NCI-H345 (cell line): ENCODE data around the gene PPP2R3C.
"Not testable (repeated sequence)": the region's sequence is repeated elsewhere in the genome, so short reads cannot be mapped to it uniquely, and the experiment has no call there.

Source experiments
- DNase-seq: peaks from one replicate; lab custom pipeline; 2025; lab: John Stamatoyannopoulos, UW

The PPP2R3C gene

DNA sequence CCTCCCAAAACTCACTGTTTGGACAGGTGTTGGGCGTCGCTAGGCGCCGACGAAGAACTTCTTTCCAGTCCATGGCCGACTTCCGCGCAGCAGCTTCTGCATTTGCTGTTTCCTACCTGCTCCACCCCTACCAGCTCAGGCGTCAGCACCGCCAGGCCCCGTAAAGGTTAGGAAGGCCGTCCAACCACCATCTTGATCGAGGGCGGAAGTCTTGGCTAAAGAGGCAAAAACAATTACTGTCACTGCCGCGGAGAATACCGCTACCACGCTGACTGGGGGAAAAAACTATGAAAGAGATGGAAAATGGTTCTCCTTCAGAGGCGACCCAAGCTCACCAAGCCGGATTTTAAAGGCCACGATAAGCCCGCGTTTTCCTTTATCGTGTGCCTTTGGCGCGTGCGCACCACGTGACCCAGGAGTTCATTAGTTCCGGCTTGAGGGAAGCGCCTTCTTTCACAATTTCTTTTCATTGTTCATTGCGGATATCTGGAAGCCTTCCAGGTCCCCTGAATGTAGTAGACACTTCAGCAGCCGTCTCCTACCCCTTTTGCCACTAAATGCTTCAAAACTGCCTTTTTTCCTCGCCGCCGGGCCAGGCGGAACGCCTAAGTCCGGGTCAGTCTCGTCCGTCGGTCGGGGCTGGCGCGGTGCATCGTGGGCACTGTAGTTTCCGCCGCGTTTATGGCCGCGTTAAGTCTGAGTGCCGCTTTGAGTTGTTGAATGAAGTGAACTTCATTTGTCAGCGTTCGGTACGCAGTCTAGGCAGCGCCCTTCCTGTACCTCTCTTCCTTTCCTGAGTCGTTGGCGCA, at the start of gene PPP2R3C, which contains the start of gene PRORP:
PPP2R3C (minus strand) TSS at position 104 of the 809 bp plus-strand sequence; CDS start at position 73, 31 bp downstream.
PRORP (plus strand) TSS at position 666 of the 809 bp plus-strand sequence. CDS start 694 bp downstream, outside the sequence.
- DNase-seq = peak; percentile 94

DNA sequence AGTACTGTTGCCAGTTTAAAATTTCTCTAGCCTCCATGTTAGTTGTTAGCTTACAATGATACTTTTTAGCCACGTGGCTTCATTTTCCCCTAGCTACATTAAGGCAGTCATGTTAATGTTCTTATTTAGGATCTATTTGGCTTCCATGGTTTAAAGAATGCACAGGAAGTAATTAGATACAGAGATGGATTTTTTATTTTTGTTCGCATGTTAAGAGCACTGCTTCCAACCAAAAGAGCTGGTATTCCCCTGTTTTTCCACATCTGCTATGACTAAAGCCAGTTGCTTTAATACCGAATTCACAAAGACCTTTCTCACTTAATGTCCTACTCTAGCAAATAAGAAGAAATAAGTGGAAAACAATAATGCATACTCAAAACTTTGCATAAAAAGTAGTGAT, 45.7 kb upstream of the PPP2R3C start:
- no peak for DNase-seq

DNA sequence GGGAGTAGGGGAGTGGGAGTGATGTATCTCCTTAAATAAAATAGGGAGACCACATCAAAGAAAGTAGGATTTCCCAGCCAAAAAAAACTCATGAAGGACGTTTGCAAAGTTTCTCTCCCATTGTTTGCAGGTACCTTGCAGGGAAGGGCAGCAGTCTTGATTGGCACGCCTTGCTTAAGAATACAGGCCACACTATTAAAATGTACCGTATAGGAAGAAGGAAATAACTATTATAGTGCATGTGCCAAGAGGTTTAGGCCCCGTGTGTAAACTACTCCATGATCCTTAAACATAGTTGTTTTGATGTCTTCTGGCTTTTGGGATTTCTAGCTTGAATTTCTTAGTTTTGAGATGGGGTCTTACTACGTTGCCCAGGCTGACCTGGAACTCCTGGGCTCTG, 43.1 kb upstream of the PPP2R3C start:
- no peak for DNase-seq

DNA sequence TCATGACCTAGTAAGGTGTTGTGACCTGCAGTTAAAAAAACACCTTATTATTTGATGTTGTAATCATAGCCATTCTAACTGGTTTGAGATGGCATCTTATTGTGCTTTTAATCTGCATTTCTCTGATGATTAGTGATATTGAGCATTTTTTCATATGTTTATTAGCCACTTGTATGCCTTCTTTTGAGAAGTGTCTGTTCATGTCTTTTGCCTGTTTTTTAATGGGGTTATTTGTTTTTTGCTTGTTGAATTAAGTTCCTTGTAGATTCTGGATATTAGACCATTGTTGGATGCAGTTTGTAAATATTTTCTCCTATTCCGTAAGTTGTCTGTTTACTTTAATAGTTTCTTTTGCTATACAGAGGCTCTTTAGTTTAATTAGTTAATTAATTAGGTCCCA, 41.6 kb upstream of the PPP2R3C start:
- no peak for DNase-seq

GRCh38 chr14:35161231-35161630, 39.4 kb upstream of the PPP2R3C start:
- DNase-seq = no peak

DNA sequence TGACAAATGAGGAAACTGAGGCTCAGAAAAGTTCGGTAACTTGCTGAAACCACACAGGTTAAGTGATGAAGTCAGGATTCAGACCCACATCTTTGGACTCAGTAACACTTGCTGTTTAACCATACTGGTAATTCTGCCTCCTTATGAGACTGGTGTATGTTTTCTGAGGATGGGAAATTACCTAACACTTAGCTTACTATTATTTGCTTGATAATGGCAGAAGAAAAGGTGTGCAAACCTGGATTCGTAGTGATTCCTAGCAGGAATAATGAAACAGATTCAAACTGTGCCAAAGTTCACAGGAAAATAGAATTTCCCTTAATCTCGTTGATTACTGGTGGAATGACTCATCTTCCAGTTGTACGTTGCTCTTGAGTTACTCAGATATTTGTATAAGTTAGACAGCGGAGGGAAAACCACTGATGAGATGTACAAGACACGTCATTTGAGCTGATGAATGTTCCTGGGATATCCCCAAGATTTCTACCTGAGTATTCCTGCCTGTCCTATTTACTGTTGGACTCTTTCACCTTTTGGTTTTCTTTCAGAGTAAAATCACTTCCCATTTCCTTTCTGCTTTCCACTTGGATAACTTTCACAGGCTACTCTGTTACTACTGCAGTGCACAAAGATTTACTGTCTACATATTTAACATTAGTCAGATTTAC, 38.1 kb upstream of the PPP2R3C start:
- no peak for DNase-seq

DNA sequence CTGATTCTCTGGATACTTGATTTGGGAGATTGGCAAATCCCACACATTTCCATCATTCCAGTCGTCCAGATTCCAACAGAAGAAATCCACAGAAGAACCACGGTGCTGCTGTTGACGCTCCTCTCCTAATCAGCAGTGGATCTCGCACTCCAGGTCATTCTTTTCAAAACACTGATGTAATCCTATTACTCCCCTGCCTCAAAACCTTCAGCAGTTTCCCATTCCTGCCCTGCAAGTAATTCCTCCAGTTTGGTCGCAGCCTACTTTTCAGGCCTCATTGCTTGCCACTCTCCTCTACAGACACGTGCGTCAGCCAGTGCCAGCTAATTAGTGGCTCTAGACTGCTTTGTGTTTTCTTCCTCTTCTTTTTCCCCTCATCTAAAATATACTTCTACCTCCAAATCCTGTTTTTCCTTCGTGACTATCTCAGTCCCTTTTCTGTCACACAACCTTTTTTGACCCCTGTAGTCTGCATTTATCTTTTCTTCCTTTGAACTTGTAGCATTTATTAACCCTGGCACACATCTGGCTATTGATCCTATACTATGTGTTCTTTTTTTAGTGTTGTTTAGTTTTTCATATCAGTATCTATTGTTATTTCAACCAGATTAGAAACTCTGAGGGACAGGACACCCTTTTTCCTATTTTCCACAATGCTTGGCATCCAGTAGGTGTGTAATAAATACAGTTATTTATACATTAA, 37.3 kb upstream of the PPP2R3C start:
- DNase-seq = no peak

GRCh38 chr14:35158491-35158890, 36.7 kb upstream of the PPP2R3C start:
- DNase-seq = no peak

DNA sequence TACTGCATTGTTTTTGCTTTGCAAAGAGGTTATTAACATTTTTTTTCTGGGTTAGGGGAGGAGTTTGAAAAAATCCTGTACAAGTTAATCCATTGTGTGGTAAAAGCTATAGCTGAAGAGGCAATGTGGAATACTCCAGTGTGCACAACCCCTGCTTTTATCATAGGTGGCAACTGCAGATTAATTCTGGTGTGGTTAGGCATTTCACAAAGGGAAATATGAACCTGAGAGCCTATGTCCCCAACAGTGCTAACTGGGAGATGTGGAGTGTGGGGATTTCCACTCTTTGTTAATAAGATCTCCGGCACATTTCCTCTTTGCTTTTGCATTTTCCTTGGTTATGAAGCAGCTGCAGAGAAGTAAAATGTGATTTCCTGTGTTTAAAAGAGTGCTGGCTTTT, 34.2 kb upstream of the PPP2R3C start:
- no peak for DNase-seq

- DNase-seq = no peak
Measured at GRCh38 chr14:35154016-35154415, 32.2 kb upstream of the PPP2R3C start.

DNA sequence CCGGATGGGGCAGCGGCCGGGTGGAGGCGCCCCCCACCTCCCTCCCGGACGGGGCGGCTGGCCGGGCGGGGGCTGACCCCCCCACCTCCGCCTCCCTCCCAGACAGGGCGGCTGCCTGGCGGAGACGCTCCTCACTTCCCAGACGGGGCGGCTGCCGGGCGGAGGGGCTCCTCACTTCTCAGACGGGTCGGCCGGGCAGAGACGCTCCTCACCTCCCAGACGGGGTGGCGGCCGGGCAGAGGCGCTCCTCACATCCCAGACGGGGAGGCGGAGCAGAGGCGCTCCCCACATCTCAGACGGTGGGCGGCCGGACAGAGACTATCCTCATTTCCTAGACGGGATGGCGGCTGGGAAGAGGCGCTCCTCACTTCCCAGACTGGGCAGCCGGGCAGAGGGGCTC, 30.7 kb upstream of the PPP2R3C start:
- DNase-seq = not testable (repeated sequence)

DNA sequence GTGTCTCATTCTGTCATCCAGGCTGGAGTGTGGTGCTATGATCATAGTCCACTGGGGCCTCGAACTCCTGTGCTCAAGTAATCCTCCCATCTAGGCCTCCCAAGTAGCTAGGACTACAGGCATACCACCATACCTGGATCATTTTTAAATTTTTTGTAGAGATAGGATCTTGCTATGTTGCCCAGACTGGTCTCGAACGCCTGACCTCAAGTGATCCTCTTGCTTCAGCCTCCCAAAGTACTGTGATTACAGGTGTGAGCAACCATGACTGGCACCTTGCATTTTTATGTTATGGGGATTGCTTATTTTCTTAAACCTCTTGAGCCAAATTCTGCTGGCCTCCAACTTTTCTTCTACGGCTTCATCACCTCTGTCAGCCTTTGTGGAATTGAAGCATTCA, 27.4 kb upstream of the PPP2R3C start:
- DNase-seq = no peak

DNA sequence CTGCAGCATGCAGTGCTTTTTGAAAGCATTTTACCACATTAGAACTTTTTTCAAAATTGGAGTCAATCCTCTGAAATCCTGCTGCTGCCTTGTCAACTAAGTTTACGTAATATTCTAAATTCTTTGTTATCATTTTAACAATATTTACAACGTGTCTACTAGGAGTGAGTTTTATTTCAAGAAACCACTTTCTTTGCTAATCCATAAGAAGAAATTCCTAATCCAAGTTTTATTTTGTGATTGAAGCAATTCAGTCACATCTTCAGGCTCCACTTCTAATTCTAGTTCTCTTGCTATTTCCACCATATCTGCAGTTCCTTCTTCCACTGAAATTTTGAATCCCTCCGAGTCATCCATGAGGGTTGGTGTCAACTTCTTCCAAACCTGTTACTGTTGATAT, 25.9 kb upstream of the PPP2R3C start:
- DNase-seq = no peak

- no peak for DNase-seq
Measured at GRCh38 chr14:35147186-35147585, 25.4 kb upstream of the PPP2R3C start.

- no peak for DNase-seq
Measured at GRCh38 chr14:35146711-35147149, 24.9 kb upstream of the PPP2R3C start.

- DNase-seq = no peak
Measured at GRCh38 chr14:35144029-35144428, 22.2 kb upstream of the PPP2R3C start.

- peak; percentile 6 for DNase-seq
Measured at GRCh38 chr14:35140718-35141581, 19.2 kb upstream of the PPP2R3C start.

DNA sequence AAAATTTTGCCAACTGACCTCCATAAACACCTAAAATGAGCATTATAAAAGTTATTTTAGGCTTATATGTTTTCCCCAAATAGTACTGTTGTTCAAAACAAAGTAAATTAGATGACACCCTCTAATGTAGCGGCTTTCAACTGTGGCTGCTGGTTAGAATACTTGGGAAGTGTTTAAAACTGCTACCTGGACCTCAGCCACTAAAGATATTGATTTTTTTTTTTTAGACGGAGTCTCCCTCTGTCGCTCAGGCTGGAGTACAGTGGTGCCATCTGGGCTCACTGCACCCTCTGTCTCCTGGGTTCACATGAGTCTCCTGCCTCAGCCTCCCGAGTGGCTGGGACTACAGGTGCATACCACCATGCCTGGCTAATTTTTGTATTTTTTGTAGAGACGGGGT, 16.8 kb upstream of the PPP2R3C start:
- DNase-seq = no peak

- DNase-seq = no peak
Measured at GRCh38 chr14:35134329-35135123, 12.7 kb upstream of the PPP2R3C start.

DNA sequence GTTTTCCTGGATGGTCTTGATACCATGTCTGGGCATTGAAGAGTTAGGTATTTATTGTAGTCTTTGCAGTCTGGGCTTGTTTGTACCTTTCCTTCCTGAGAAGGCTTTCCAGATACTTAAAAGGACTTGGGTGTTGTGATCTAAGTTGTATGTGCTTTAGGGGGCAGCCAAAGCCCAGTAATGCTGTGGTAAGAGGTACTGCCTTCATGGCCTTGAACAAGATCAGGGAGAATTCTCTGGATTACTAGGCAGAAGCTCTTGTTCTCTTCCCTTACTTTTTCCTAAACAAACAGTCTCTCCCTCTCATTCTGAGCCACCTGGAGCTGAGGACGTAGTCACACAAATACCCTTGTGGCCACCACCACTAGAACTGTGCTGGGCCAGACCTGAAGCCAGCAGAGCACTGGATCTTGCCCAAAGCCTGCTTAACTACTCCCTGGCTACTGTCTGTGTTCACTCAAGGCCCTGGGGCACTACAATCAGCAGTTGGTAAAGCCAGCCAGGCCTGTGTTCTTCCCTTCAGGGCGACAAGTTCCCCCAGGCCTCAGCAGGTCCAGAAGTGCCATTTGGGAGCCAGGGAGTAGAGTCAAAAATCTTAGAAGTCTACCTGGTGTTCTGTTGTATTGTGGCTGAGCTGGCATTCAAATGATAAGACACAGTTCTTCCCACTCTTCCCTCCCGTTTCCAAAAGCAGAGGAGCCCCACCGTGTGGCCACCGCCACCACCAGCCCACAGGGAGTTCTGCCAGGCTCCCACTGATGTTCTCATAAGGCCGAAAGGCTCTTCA, 11.9 kb upstream of the PPP2R3C start:
- no peak for DNase-seq
